Activated naive CD4-positive, alpha-beta T cell treated with anti-CD3 and anti-CD28 coated beads, Interleukin-2, amount 10 ng/mL, durations not matched to agents 7 days and 5 days (primary cell): ENCODE data around the gene PARP15.

Source experiments
- CTCF ChIA-PET: fragments of 350-600 bp; sonication (Branson Sonifier 250); formaldehyde crosslinking; loops from one replicate; lab custom pipeline; 2021; ENCODE audit warnings: antibody characterized with exemption; lab: Charles Lee
- DNase-seq: peaks from one replicate; pipeline ENCODE4 v3.0.0-alpha.2; 2020
- H3K27ac Mint-ChIP-seq: one replicate; pipeline ENCODE4 v1.8.0; 2021; ENCODE audit warnings: mild to moderate bottlenecking, moderate library complexity, mixed read lengths
- H3K27me3 Mint-ChIP-seq: one replicate; pipeline ENCODE4 v1.8.0; 2021; ENCODE audit warnings: mild to moderate bottlenecking, mixed read lengths
- H3K36me3 Mint-ChIP-seq: one replicate; pipeline ENCODE4 v1.8.0; 2021; ENCODE audit warnings: mixed read lengths
- H3K4me1 Mint-ChIP-seq: one replicate; pipeline ENCODE4 v1.8.0; 2021; ENCODE audit warnings: mixed read lengths
- H3K4me3 Mint-ChIP-seq: one replicate; pipeline ENCODE4 v1.8.0; 2021; ENCODE audit warnings: mild to moderate bottlenecking, moderate library complexity, mixed read lengths
- H3K9me3 Mint-ChIP-seq: one replicate; pipeline ENCODE4 v1.8.0; 2021; ENCODE audit warnings: mixed read lengths

Gene PARP15

DNA sequence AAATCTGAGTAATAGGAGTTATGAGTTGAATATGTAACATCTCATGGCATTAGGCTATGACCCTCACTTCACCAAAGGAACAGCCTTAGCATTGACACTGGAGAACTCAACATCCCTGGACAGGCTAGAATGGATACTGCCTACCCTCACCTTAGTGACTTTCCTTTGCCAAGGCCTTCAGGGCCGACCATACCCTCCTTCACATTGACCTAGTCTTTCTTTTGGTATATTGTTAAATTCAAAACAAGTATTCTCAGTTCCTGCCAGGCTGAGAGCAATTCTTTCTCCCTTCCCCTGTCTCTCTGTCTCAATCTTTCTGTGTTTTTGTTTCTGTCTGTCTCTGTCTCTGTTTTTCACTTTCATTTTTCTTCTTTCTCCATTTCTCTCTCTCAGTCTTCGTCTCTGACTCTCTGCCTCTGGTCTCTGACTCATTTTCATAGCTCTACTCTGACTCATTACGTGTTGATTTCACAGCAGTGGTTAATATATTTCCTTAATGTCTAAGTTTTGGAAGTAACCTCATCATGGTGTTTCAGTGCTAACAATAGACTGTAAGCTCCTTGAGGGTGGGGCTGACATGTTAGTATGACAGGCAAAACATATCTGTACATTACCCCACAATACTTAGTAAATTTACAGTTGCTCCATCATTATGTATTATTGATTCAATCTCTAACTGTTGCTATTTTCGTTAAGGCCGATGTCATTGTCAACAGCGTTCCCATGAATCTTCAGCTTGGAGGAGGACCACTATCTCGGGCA lies 32.5 kb downstream of the PARP15 start:
- H3K4me3 Mint-ChIP-seq: peak overlapping the region; percentile 14
- no peaks in the 10 kb centered on the region for H3K27me3 Mint-ChIP-seq
- peaks cover 9% of the 10 kb centered on the region for H3K9me3 Mint-ChIP-seq
- CTCF ChIA-PET: interaction anchor here (1.0 kb wide), 1 partner anchor 28 kb away, joined by 3 read pairs; no protein-coding TSS in a partner anchor
- H3K4me1 Mint-ChIP-seq: peaks cover 24% of the 10 kb centered on the region
- peak overlapping the region; percentile 88 for H3K27ac Mint-ChIP-seq
- DNase-seq: peak; percentile 32
- peaks cover 67% of the 10 kb centered on the region for H3K36me3 Mint-ChIP-seq

DNA sequence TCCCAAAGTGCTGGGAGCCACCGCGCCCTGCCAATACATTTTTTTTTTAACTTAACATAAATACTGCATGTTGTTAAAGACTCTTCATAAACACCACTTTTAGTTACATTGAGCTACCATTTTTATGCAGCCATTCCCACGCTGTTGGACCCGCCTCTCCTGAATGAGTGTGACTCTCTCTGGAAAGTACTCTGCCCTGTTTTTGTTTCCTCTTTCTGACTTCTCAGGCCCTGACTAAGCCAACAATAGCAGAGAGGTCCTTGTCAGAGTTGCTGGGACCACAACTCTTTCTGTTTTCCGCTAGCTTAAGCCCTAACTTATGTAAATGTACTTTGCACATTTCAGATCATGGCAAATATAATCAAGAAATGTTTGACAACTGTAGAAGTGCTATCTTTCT lies 35.2 kb downstream of the PARP15 start:
- CTCF ChIA-PET: no interaction called here
- peaks cover 70% of the 10 kb centered on the region for H3K36me3 Mint-ChIP-seq
- H3K9me3 Mint-ChIP-seq: peaks cover 9% of the 10 kb centered on the region

DNA sequence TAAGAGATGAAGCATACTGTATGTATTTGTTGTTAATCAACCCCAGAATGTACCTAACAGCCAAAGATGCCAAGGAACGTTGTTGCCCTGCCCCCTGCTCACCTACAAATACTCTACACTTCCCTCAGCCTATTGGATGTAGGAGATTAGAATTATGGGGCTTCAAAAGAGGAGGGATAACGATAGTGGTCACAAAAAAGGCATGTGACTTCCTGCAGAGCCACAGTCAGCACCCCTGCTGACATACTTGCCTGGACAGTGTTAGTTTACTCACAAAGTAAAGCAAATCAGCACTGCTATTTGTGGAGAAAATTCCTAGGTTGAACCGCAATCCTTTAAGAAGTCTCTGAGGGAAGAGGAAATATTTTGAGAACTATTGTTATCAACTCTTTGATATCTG lies 37.9 kb downstream of the PARP15 start:
- Mint-ChIP-seq H3K4me1 (peaks cover 14% of the 10 kb centered on the region), H3K9me3 (peaks cover 7% of the 10 kb centered on the region), H3K4me3 (no peak overlapping the region), H3K27me3 (no peaks in the 10 kb centered on the region), H3K27ac (no peak overlapping the region), H3K36me3 (peaks cover 74% of the 10 kb centered on the region)
- DNase-seq: no peak
- CTCF ChIA-PET: no interaction called here

More for the DNA sequence above, 35.2 kb downstream of the PARP15 start:
- peaks cover 30% of the 10 kb centered on the region for H3K4me1 Mint-ChIP-seq
- no peak overlapping the region for H3K4me3 Mint-ChIP-seq
- H3K27me3 Mint-ChIP-seq: no peaks in the 10 kb centered on the region
- no peak for DNase-seq
- no peak overlapping the region for H3K27ac Mint-ChIP-seq

DNA sequence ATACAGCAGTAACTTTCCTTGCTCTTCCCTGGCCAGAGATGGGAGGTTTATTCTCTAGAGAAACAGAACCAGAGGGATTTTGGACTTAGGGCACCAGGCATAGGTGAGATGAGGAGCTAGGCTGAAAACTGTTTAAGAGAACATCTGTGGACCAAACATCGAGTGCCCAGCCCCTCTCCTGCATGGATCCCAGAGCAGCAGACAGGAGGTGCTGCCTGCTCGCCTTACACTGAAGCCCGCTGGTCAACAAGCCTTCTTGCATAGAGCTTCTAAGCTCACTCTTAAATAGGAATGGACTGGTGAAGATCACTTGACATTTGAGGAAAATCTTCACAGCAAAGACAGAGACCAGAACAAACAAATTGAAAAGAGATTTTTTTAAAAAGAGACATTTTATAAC lies 41.2 kb downstream of the PARP15 start:
- CTCF ChIA-PET: interaction anchor here (1.0 kb wide), 1 partner anchor 50 kb away, joined by 3 read pairs; no protein-coding TSS in a partner anchor
- Mint-ChIP-seq H3K27ac (peak overlapping the region; percentile 20), H3K27me3 (no peaks in the 10 kb centered on the region), H3K9me3 (no peaks in the 10 kb centered on the region), H3K36me3 (peaks cover 71% of the 10 kb centered on the region), H3K4me1 (peaks cover 6% of the 10 kb centered on the region), H3K4me3 (no peak overlapping the region)
- no peak for DNase-seq

DNA sequence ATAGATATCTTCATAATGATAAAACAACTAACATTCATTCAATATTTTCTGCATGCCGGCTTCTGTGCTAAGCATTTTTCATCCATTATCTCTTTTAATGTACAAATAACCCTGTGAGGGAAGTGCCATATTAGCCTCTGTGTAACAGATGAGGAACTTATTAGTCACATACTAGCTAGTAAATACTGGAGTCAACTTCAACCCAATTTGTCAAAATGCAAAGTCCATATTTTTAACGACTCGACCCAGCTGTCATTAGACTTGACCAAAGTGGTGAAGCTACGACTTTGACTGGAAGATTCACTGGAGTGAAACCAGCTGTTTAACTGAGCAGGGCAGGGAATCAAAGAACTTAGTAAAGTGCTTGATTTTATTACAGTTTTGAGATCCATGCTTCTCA lies 41.6 kb downstream of the PARP15 start:
- peaks cover 69% of the 10 kb centered on the region for H3K36me3 Mint-ChIP-seq
- H3K9me3 Mint-ChIP-seq: no peaks in the 10 kb centered on the region
- no peak for DNase-seq
- CTCF ChIA-PET: interaction anchor here (1.0 kb wide), 1 partner anchor 50 kb away, joined by 3 read pairs; no protein-coding TSS in a partner anchor
- H3K27me3 Mint-ChIP-seq: no peaks in the 10 kb centered on the region
- H3K4me1 Mint-ChIP-seq: peaks cover 6% of the 10 kb centered on the region
- no peak overlapping the region for H3K27ac Mint-ChIP-seq
- H3K4me3 Mint-ChIP-seq: no peak overlapping the region

DNA sequence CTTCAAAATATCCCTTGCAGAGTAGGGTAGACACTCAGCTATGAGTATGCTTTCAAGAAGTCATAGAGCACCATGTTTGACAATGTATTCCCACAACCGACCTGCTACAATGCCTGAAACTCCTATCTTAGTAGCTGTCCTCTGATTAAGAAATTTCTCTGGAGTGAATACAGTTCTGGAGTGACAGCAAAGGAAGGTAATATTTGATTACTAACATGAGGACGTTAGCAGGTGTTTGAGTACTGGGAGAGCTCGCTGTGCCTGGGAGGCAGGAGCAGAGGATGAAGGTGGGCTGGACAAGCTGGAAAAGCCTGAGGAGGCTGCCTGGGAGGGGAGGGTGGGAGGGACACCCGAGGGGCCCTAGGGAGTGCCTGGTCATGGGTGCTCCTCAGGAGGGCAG lies 42.9 kb downstream of the PARP15 start:
- no peaks in the 10 kb centered on the region for H3K27me3 Mint-ChIP-seq
- peaks cover 2% of the 10 kb centered on the region for H3K4me1 Mint-ChIP-seq
- DNase-seq: no peak
- peaks cover 66% of the 10 kb centered on the region for H3K36me3 Mint-ChIP-seq
- no peak overlapping the region for H3K27ac Mint-ChIP-seq
- H3K9me3 Mint-ChIP-seq: no peaks in the 10 kb centered on the region
- CTCF ChIA-PET: interaction anchor here (1.0 kb wide), 1 partner anchor 9 kb away, joined by 3 read pairs; no protein-coding TSS in a partner anchor
- H3K4me3 Mint-ChIP-seq: no peak overlapping the region

DNA sequence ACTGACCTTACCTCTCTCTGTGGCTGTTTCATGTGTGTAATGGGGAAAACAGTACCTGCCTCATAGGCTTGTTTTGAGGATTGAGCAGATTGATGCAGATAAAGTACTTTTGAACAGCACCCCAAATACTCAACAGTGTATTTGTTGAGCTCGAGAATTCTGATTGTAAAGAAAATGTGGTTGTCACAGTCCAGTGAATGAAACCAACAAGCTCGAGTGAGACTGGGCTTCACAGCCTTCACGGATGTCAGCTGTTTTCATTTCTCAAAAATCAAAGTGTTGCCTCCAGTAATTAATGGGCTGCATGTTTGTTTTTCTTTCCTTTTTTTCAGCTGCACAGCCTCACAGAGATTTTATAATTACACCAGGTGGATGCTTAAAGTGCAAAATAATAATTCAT lies 43.7 kb downstream of the PARP15 start:
- Mint-ChIP-seq H3K27me3 (no peaks in the 10 kb centered on the region), H3K4me1 (no peaks in the 10 kb centered on the region), H3K27ac (no peak overlapping the region), H3K36me3 (peaks cover 65% of the 10 kb centered on the region), H3K9me3 (no peaks in the 10 kb centered on the region), H3K4me3 (no peak overlapping the region)
- DNase-seq: no peak
- CTCF ChIA-PET: no interaction called here

DNA sequence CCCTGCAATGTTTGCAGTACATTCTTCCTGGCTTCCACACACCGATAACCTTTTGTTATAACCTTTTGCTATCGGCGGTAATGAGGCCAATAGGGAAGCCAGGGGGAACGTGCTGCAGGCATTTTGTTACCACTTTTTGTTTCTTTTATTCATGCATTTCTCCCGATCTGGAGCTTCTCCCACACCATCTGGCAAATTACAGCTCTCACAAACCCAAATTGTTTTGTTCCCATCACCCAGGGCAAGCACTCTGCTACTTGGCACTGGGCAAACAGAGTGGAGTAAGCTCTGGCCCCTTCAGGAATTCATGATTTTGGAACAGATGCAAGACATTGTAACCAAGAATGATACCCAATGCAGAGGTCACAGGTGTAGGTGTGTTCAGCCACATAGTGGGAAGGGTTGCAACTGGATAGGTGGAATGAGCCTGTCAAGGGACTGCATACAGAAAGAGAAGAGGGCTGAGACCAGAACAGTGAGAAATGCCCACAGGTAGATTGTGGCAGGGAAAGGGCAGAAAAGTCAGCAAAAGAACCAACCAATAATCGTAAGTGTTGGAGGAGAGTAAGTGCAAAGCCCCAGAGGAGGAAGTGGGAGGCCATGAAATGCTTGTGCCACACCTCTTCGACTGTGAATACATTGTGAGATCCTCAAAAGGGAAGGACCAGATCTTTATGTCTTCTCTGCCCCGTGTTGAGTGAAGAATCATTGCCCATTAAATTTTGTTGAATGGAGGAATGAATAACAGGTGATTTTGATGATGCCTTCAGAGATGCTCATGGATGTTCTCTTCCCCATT lies 45.8 kb downstream of the PARP15 start:
- Mint-ChIP-seq H3K9me3 (no peaks in the 10 kb centered on the region), H3K4me1 (no peaks in the 10 kb centered on the region), H3K27ac (no peak overlapping the region), H3K36me3 (peaks cover 74% of the 10 kb centered on the region), H3K4me3 (no peak overlapping the region), H3K27me3 (no peaks in the 10 kb centered on the region)
- DNase-seq: no peak
- CTCF ChIA-PET: no interaction called here

DNA sequence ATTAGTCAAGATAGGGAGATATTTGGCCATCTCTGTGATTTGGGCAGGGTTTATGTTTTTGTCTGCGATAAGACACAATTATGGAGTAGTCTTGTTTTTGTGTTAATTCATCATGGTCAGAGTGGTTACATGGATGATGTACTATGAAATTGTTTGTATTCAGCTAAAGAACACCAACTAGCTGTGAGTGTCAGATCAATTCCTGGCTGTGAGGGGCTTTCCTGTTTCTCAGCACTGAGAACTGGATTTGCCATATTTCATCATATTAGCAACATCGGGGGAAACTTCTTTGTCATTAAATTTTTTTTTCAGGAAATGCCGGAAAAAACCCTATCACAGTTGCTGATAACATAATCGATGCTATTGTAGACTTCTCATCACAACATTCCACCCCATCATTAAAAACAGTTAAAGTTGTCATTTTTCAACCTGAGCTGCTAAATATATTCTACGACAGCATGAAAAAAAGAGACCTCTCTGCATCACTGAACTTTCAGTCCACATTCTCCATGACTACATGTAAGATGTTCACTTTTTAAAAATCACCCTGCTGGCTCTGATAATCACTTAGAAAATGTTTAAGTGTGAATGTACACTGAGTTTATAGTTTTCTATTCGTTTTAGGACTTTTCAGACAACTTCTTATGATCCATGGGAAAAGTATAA lies 49.2 kb downstream of the PARP15 start:
- Mint-ChIP-seq H3K27me3 (no peaks in the 10 kb centered on the region), H3K36me3 (peaks cover 65% of the 10 kb centered on the region), H3K4me3 (no peak overlapping the region), H3K4me1 (peaks cover 2% of the 10 kb centered on the region), H3K9me3 (no peaks in the 10 kb centered on the region), H3K27ac (no peak overlapping the region)
- CTCF ChIA-PET: interaction anchor here (1.3 kb wide), 1 partner anchor 53 kb away, joined by 5 read pairs; no protein-coding TSS in a partner anchor
- DNase-seq: no peak

DNA sequence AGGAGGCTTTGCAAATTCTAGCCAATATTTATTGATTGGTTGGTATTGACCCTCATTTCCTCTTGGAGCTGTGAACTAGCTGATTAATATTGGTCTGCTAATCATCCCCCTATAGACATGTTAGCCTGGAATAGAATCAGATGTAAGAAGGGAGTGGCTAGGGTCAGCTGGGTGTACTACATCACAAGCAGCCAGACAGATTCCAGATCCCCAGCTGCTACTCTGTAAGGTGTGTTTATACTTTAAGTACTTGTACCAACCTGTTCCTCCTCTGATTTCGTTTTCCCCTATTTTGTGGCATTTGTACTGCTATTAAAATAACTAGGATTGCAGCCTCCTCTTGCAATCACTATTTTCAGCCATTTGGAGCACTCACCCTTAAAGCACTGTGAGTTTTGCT lies 49.9 kb downstream of the PARP15 start:
- H3K27ac Mint-ChIP-seq: no peak overlapping the region
- peaks cover 61% of the 10 kb centered on the region for H3K36me3 Mint-ChIP-seq
- no peaks in the 10 kb centered on the region for H3K9me3 Mint-ChIP-seq
- H3K4me3 Mint-ChIP-seq: no peak overlapping the region
- H3K4me1 Mint-ChIP-seq: peaks cover 2% of the 10 kb centered on the region
- CTCF ChIA-PET: interaction anchor here (1.1 to 1.3 kb wide), 2 partner anchors 52 to 75 kb away, joined by 3 to 5 read pairs; no protein-coding TSS in a partner anchor
- DNase-seq: no peak
- no peaks in the 10 kb centered on the region for H3K27me3 Mint-ChIP-seq

DNA sequence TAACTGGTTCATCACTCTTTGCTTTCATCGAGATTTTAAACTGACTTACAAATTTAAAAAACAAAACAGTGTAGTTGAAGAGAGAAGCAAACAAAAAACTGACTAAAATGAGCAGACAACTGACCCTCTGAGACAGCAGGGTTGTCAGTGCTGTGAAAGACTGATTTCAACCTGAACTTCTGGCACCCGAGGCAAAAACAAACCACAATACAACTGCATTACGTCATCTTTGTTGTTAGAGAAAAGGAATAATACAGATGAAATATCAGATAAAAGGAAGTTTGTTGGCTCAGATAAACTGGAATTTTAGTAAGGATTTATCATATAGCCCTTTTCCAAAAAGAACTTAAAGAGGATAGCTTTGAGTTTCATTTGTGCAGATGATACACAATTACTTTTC lies 51.1 kb downstream of the PARP15 start:
- peak overlapping the region; percentile 25 for H3K27ac Mint-ChIP-seq
- peaks cover 58% of the 10 kb centered on the region for H3K36me3 Mint-ChIP-seq
- no peaks in the 10 kb centered on the region for H3K9me3 Mint-ChIP-seq
- DNase-seq: no peak
- peaks cover 2% of the 10 kb centered on the region for H3K4me1 Mint-ChIP-seq
- H3K4me3 Mint-ChIP-seq: no peak overlapping the region
- no peaks in the 10 kb centered on the region for H3K27me3 Mint-ChIP-seq
- CTCF ChIA-PET: interaction anchor here (0.6 to 1.4 kb wide), 5 partner anchors 9 to 236 kb away, joined by 3 to 4 read pairs (median 4); no protein-coding TSS in a partner anchor

DNA sequence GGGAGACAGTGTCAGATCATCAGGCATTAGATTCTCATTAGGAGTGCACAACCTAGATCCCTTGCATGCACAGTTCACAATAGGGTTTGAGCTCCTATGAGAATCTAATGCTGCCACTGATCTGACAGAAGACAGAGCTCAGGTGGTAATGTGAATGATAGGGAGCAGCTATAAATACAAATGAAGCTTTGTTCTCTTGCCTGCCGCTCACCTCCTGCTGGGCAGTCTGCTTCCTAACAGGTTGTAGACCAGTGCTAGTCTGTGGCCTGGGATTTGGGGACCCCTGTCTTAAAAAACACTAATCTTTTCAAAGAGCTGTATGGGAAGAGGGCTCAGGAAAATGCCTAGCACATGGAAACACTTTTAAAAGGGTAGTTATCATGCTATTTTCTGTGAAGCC lies 52.3 kb downstream of the PARP15 start:
- Mint-ChIP-seq H3K27ac (no peak overlapping the region), H3K36me3 (peaks cover 65% of the 10 kb centered on the region), H3K27me3 (no peaks in the 10 kb centered on the region), H3K4me1 (peaks cover 2% of the 10 kb centered on the region), H3K4me3 (no peak overlapping the region), H3K9me3 (no peaks in the 10 kb centered on the region)
- CTCF ChIA-PET: interaction anchor here (0.6 to 1.4 kb wide), 3 partner anchors 10 to 50 kb away, joined by 3 to 4 read pairs (median 4); no protein-coding TSS in a partner anchor
- DNase-seq: no peak

DNA sequence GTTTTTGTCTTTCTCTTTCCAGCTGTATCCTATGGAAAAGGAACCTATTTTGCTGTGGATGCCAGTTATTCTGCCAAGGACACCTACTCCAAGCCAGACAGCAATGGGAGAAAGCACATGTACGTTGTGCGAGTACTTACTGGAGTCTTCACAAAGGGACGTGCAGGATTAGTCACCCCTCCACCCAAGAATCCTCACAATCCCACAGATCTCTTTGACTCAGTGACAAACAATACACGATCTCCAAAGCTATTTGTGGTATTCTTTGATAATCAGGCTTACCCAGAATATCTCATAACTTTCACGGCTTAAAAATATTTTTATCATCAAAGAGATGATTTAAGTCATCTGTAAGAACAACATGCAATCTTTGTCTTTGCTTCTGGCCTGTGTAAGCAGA lies 58.3 kb downstream of the PARP15 start:
- DNase-seq: no peak
- peaks cover under 1% of the 10 kb centered on the region for H3K4me1 Mint-ChIP-seq
- H3K36me3 Mint-ChIP-seq: peaks cover 66% of the 10 kb centered on the region
- H3K27me3 Mint-ChIP-seq: no peaks in the 10 kb centered on the region
- CTCF ChIA-PET: no interaction called here
- H3K27ac Mint-ChIP-seq: no peak overlapping the region
- no peaks in the 10 kb centered on the region for H3K9me3 Mint-ChIP-seq
- H3K4me3 Mint-ChIP-seq: no peak overlapping the region

DNA sequence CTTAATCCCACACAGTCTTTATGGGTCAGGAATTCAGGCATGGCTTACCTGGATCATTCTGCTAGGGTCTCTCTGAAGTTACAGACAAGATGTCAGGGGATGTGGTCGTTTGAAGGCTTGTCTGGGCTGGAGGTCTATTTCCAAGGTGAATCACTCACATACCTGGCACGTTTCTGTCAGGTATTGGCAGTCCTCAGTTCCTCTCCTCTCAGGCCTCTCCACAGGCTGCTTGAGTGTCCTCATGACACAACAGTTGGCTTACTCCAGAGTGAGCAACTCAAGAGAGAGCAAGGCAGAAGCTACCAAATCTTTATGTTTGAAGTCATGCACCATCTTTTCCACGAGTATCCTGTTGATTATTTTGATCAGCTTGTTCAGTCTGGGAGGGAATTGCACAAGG lies 59.2 kb downstream of the PARP15 start:
- peaks cover 65% of the 10 kb centered on the region for H3K36me3 Mint-ChIP-seq
- CTCF ChIA-PET: no interaction called here
- DNase-seq: no peak
- no peak overlapping the region for H3K27ac Mint-ChIP-seq
- peaks cover 5% of the 10 kb centered on the region for H3K4me1 Mint-ChIP-seq
- no peaks in the 10 kb centered on the region for H3K9me3 Mint-ChIP-seq
- no peaks in the 10 kb centered on the region for H3K27me3 Mint-ChIP-seq
- no peak overlapping the region for H3K4me3 Mint-ChIP-seq
